DMS79 treated with DMSO at 0.1 percent for 48 hours (cell line): ENCODE results near the gene DOLPP1.
"Not testable (repeated sequence)": the region's sequence is repeated elsewhere in the genome, so short reads cannot be mapped to it uniquely, and the experiment has no call there.

Source experiments
- DNase-seq: peaks from one replicate; lab custom pipeline; 2025; lab: John Stamatoyannopoulos, UW

The DOLPP1 gene, protein sequence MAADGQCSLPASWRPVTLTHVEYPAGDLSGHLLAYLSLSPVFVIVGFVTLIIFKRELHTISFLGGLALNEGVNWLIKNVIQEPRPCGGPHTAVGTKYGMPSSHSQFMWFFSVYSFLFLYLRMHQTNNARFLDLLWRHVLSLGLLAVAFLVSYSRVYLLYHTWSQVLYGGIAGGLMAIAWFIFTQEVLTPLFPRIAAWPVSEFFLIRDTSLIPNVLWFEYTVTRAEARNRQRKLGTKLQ

DNA sequence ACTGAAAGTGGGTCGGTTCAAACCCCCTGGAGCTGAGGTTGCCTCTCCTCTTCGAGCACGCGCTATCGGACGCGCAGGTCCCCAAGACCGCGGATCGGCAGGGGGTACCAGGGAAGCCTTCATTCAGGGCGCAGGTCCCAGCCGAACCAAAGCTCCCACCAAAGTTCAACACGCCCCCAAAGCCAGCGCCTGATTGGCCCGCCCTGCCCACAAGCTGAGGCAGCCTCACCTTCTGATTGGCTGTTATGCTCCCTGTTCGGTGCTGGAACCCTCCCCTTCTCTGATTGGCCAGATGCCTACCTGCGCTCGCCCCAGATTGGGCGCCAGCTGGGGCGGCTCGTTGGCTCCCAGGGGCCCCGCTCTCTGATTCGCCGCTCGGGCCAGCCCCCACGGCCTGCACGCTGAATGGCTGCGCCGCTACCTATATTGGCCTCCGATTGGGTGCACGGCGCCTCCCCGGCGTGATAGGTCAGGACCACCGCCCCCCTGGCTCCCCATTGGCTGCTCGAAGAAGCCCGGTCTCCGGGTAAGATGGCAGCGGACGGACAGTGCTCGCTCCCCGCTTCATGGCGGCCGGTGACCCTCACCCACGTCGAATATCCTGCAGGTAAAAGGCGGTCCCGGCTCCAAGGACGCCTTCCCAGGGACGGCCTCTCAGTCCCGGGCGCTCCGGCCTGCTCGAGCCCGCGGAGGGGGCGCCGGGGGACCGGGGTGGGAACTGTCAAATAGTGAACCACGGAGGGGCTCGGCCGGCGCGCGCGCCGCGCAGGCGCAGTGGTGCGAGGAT, at the start of gene DOLPP1:
TSS of gene DOLPP1 (plus strand) at position 511 of the 787 bp plus-strand sequence. CDS start at position 532, 21 bp downstream.
- peak; percentile 98 for DNase-seq

GRCh38 chr9:129031514-129031913, 49.4 kb upstream of the DOLPP1 start:
- no peak for DNase-seq

GRCh38 chr9:129032541-129033159, 48.3 kb upstream of the DOLPP1 start:
- no peak for DNase-seq

DNA sequence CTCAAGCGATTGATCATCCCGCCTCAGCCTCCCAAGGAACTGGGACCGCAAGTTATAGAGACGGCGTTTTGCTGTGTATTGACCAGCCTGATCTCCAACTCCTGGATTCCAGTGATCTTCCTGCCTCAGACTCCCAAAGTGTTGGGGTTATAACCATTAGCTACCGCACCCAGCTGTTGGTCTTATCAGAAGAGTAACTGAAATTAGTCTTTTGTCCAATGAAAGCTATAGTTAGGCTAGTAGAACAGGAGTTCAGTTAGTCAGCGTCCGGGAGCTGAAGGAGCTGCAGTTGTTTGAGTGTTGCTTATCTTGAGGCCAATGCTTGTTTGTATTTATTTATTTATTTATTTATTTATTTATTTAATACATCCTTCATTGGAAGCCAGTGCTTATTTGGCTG, 47.7 kb upstream of the DOLPP1 start:
- DNase-seq, result no peak

DNA sequence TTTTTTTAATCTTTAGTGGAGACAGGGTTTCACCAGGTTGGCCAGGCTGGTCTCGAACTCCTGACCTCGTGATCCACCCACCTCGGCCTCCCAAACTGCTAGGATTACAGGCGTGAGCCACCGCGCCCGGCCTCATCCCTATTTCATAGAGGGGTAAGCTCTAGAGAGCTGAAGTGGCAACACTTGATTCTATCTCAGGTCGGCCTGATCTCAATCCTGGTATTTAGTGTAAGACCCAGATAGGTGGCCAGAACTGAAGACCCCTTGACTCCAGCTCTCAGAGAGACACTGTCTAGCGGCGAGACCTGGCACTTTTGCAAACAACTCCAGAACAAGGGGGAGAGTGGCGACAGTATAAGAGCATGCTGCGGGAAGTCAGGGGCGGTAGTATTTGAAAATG, 45.1 kb upstream of the DOLPP1 start:
- not testable (repeated sequence) for DNase-seq

- peak; percentile 99 for DNase-seq
These were observed 44.5 kb upstream of the DOLPP1 start, which contains the start of gene MIGA2 for GRCh38 chr9:129036241-129036922. MIGA2 (plus strand) TSS chr9:129036626; CDS start chr9:129040595, 3,969 bp downstream.

DNA sequence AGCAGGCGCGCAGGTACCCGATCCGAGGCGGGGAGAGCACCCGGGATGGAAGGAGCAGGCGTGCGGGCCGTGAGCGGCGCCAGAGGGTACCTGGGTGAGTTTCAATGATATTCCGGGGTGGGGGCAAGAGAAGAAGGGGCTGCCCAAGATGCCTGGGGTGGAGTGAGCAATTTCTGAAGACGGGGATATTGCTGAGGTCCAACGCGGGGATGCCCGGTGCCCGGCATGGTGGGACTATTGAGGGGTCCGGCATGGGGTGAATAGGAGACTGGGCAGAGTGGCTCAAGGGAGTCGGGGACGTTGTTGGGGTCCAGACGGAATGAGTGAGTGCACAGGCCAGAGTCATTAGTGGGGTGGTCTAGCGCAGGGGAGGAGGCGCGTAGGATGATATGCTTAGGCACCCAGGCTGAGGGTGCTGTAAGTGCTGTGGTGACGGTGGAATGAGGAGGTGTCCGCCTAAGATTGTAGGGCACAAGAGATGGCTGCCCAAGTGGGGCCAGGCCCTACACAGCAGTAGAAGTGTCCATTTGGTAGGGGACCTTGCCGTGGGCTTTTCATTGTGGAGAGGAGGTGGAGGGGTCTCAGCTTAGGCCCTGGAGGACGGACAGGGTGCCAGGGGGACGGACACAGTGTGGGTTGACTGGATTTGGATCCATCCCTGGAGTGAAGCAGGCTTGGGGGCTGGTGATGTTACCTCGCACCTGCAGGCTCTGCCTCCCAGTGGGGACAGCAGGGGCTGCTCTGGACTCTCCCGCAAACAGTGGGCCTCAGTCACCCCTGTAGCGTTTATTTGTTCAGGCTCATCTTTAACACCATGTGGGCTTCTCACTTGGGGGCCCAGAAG, 43.8 kb upstream of the DOLPP1 start:
- DNase-seq, result no peak

- DNase-seq, result no peak
These were observed 43.2 kb upstream of the DOLPP1 start for GRCh38 chr9:129037767-129038098.

GRCh38 chr9:129038109-129038852, 42.6 kb upstream of the DOLPP1 start:
- DNase-seq, result no peak

GRCh38 chr9:129040113-129040643, 40.7 kb upstream of the DOLPP1 start:
- DNase-seq, result no peak

GRCh38 chr9:129042016-129042415, 38.9 kb upstream of the DOLPP1 start:
- no peak for DNase-seq

- peak; percentile 16 for DNase-seq
These were observed 28.3 kb upstream of the DOLPP1 start for GRCh38 chr9:129052592-129052991.

DNA sequence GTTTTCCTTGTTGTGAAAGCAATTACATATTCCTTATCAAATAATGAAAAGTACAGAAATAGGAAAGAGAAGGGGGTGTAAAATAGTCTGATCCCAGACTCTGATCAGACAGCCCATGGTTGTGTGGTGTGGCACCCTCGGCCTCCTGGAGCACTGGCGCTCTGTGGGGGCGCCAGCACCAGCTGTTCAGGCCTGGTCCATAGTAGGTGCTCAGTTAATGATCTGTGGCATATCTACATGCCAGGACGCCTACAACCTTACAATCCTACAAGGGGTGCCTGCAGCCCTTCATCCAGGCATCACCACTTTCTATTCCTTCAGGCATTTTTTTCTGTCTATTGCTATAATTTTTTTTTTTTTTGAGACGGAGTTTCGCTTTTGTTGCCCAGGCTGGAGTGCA, 27.9 kb upstream of the DOLPP1 start:
- no peak for DNase-seq

DNA sequence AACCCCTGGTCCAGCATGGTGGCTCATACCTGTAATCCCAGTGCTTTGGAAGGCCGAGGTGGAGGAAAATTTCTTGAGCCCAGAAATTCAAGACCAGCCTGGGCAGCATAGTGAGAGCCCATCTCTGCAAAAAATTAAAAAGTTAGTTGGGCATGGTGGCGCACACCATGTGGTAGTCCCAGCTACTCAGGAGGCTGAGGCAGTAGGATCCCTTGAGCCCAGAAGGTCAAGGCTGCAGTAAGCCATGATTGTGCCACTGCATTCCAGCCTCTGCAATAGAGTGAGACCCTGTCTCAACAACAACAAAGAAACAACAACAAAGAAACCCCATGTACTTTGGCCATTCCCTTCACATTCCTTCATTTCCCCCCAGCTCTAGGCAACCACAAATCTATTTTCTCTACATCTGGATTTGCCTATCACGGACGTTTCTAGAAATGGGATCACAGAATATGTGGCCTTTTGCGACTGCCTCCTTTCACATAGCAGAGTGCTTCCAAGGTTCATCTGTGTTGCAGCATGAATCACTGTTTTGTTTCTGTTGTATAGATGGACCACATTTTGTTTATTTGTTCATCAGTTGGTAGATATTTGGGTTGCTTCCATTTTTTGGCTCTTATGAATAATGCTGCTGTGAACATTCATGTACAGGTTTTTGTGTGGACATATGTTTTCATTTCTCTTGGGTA, 26.6 kb upstream of the DOLPP1 start:
- no peak for DNase-seq

DNA sequence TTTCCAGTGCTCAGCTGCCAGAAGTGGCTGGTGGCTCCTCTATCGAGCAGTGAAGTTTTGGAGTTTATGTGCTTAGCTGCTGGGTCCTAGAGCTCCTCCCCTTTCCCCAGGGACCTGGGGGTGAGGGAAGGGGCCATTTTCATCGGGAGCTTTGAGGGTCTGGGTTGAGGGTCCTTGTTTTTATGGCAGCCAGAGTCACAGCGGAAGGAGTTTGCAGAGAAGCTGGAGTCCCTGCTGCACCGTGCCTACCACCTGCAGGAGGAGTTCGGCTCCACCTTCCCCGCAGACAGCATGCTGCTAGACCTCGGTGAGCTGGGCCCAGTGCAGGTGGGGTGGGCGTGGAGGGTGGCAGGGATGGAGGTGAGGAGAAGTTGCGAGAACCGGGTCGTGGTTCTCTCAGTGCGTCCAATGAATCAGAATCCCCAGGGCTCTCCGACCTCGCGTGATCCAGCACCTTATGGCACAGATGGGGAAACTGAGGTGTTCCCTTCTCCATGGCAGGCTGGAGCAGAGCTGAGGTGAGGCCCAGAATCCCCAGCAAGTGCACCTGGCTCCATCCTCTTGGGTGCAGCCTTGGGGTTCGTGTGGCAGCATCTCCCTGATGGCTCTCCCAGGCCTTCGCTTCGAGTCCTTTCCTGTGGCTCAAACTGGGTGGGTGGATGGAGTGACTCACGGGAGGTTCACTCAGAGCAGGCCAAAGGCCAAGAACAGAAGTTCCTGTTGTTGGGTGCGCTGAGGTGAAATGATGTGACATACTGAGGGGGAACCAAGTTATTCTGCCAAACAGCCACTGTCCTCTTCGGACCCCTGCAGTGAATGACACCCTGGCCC, 21.7 kb upstream of the DOLPP1 start:
- no peak for DNase-seq

DNA sequence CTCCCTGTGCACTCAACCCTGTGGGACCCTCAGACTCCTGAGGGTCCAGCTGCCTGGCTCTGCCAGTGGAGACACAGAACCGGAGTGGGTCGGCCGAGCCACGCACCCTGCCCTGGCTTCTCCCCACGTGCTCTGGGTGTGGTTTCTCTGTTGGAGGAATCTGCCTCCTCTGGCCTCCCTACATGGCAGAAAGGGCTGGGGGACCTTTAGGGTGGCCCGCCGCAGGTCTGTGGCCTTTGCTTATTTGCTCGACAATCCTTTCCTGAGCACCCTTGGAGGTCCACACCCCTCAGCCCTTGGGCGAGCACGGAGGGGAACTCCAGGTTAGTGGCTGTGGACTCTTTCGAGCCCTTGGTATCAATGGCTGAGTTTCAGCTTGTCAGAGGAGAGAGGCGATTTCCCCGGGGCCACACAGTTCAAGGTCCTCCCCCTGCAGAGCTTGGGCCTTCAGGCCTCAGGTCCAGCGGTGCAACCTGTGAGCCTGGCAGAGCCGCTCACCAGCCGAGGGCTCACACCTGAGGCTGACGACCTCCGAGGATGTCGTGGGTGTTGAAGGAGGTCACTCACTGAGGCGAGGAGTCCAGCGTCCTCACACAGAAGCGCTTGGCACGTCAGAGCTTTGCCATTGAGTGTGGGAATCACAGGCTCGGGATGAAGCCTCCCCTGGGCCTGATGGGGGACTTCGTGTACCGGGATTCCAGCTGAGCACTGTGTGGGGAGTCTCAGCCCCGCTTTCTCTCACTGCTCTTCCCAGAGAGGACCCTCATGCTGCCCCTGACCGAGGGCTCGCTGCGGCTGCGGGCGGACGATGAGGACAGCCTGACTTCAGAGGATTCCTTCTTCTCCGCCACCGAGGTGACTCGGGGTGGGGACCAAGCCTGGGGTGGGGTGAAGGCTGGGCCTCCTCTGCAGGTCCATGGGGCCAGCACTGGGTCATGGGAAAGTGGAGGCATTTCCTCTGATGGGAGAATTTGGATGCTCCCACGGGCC, 20.8 kb upstream of the DOLPP1 start:
- no peak for DNase-seq

DNA sequence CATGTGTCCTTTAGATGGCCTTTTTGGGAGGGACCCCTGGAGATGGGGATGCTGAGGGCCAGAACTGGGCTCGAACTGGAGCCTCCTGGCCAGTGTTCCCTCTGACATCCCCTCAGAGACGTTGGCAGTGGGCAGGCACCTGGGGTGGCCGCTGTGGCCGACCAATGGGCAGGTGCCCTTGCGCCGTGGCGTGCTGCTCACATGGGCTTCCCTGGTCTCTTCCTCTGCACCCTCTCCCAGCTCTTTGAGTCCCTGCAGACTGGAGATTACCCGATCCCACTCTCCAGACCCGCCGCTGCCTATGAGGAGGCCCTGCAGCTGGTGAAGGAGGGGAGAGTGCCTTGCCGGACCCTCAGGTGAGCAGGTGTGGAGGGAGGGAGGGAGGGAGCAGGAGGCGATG, 19.9 kb upstream of the DOLPP1 start:
- DNase-seq, result no peak

DNA sequence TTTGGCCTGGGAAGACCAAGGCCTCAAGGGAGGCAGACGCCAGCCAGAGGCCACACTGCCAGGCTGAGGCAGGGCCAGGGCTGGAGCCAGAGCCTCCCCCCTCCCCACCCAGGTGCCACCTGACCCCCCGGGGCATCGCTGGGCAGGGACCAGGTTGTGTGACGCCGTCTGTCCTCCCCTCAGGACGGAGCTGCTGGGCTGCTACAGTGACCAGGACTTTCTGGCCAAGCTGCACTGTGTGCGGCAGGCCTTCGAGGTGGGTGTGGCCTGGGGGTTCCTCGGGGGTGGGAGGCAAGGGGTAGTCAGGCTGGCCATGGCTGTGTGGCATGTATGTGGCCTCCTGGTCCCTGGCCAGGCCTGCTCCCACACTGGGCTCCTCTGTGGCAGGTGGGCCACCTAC, 17.9 kb upstream of the DOLPP1 start:
- no peak for DNase-seq
